GM23338 (cell line): ENCODE results near the gene PLCH2. TPM values are rescaled to one million over a fixed set of nuclear protein-coding genes. Genes with fewer than 3 reads are reported as not detected.

Experiments used
- ATAC-seq: fragments of 200-7000 bp; cut with Tn5 transposase; 3 replicates; pipeline ENCODE4 v1.9.1; 2020
- DNase-seq: peaks from one replicate; pipeline ENCODE4 v3.0.0-alpha.2; 2015; ENCODE audit warnings: low spot score
- H2AFZ ChIP-seq: fragments of 200-600 bp; sonication (generic); 2 replicates; pipeline ENCODE4 v1.8.0; 2016; ENCODE audit warnings: antibody characterized with exemption, mild to moderate bottlenecking, moderate library complexity
- H3F3A ChIP-seq: fragments of 200-600 bp; sonication (generic); replicated peaks from 2 replicates; pipeline ENCODE4 v1.8.0; 2017; ENCODE audit warnings: antibody characterized with exemption, mixed run types, low read depth
- H3K27ac ChIP-seq: fragments of 200-600 bp; sonication (generic); 2 replicates; pipeline ENCODE4 v1.6.1; 2016; ENCODE audit warnings: low read depth
- H3K27me3 ChIP-seq: fragments of 200-600 bp; sonication (generic); 2 replicates; pipeline ENCODE4 v1.8.0; 2016; ENCODE audit warnings: mild to moderate bottlenecking, mixed run types, moderate library complexity; ENCODE audit not compliant: insufficient read depth
- H3K36me3 ChIP-seq: fragments of 200-600 bp; sonication (generic); 2 replicates; pipeline ENCODE4 v1.8.0; 2016; ENCODE audit warnings: mild to moderate bottlenecking; ENCODE audit not compliant: insufficient read depth
- H3K4me1 ChIP-seq: fragments of 200-600 bp; sonication (generic); 2 replicates; pipeline ENCODE4 v1.8.0; 2016; ENCODE audit warnings: mild to moderate bottlenecking, moderate library complexity; ENCODE audit not compliant: insufficient read depth
- H3K4me2 ChIP-seq: fragments of 200-600 bp; sonication (generic); 2 replicates; pipeline ENCODE4 v1.7.1; 2017; ENCODE audit warnings: mixed run types
- H3K4me3 ChIP-seq: fragments of 200-600 bp; sonication (generic); 2 replicates; pipeline ENCODE4 v1.6.1; 2016; ENCODE audit warnings: mixed run types
- H3K79me2 ChIP-seq: fragments of 200-600 bp; sonication (generic); replicated peaks from 2 replicates; pipeline ENCODE4 v1.8.0; 2017; ENCODE audit warnings: mild to moderate bottlenecking; ENCODE audit not compliant: insufficient read depth
- H3K9me2 ChIP-seq: fragments of 200-600 bp; sonication (generic); 2 replicates; pipeline ENCODE4 v1.8.0; 2017; ENCODE audit not compliant: insufficient read depth
- H4K20me1 ChIP-seq: fragments of 200-600 bp; sonication (generic); replicated peaks from 2 replicates; pipeline ENCODE4 v1.8.0; 2017; ENCODE audit warnings: mild to moderate bottlenecking; ENCODE audit not compliant: insufficient read depth
- H3K27ac Mint-ChIP-seq: 2 replicates; pipeline ENCODE4 v1.8.0; 2020; ENCODE audit warnings: inconsistent platforms, mild to moderate bottlenecking, moderate library complexity, mixed read lengths
- H3K27me3 Mint-ChIP-seq: 3 replicates; pipeline ENCODE4 v1.8.0; 2022; ENCODE audit warnings: low read depth, mild to moderate bottlenecking, moderate library complexity, mixed read lengths, inconsistent platforms; ENCODE audit not compliant: insufficient read depth, poor library complexity
- H3K36me3 Mint-ChIP-seq: 3 replicates; pipeline ENCODE4 v1.8.0; 2021; ENCODE audit warnings: low read depth, mild to moderate bottlenecking, inconsistent platforms, moderate library complexity, mixed read lengths
- H3K4me1 Mint-ChIP-seq: 3 replicates; pipeline ENCODE4 v1.8.0; 2020; ENCODE audit warnings: mild to moderate bottlenecking, inconsistent platforms, mixed read lengths
- H3K4me3 Mint-ChIP-seq: 3 replicates; pipeline ENCODE4 v1.8.0; 2021; ENCODE audit warnings: moderate library complexity, mild to moderate bottlenecking, inconsistent platforms, mixed read lengths
- H3K9me3 Mint-ChIP-seq: 3 replicates; pipeline ENCODE4 v1.8.0; 2020; ENCODE audit warnings: moderate library complexity, mild to moderate bottlenecking, inconsistent platforms, mixed read lengths
- ZNF331 ChIP-seq: fragments of 250-450 bp; sonication (Bioruptor Pico); IDR thresholded peaks from 2 replicates; pipeline ENCODE4 v1.5.0; 2020; ENCODE audit warnings: low read depth, mild to moderate bottlenecking, moderate library complexity
- polyA plus RNA-seq: library from polyadenylated mRNA; unstranded; fragments of >200 nt; fragmentation: Nextera tagmentation; extraction: Ambion mirVana; gene quantifications from 2 replicates; pipeline ENCODE4 v1.2.1, GENCODE V29; 2016
- total RNA-seq: library from RNA; depleted of rRNA; stranded (reverse); fragments of >200 nt; shearing (Covaris generic); gene quantifications from 2 replicates; pipeline ENCODE4 v1.2.3, GENCODE V29; 2014
- TF ChIP-seq, protein P1 (sequence below): fragments of 250-450 bp; sonication (Bioruptor Pico); IDR thresholded peaks from 2 replicates; pipeline ENCODE4 v1.5.0; 2020; ENCODE audit warnings: mild to moderate bottlenecking, moderate library complexity

PLCH2 gene
- total and polyA plus RNA-seq, 2 experiments from 2014 or later: 0.31 TPM; not detected in 1

DNA sequence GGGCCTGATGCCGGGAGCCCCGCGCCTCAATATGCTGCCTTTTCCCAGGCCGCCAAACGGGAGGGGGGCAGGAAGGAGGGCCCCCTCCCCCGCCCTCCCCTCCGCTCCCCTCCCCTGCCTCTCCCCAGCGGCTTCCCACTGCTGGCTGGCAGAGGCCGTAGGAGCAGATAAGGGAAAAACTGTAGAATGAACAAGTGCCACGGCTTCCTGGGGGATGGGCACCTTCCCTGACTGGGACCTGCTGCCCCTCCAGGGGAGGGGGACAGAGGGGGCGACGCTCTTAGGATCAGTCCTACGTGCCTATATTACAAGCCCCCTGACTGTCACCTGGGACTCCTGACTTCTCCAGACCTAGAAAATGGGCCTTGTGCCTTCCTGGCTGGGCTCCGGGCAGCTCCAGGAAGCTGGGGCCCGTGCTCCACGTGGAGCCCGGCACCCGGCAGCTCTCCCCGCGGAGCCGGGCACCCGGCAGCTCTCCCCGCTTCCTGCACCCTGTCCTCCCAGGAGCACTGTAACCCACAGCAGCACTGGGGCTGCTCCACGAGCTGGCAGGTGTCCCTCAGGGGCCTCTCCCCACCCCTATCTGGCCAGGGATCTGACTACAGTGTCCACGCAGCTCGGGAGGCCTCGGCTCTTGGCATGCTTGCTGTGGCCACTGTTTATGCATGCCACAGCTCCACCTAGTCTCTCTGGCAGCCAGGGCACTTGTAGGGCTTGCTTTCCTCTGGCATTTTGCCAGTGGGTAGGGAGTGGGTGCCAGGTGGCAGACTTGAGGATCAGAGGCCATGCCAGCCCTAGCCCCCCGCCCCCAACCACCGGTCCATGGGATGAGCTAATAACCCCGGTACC, 54.6 kb downstream of the PLCH2 start (continued):
- TF ChIP-seq, protein P1, sequence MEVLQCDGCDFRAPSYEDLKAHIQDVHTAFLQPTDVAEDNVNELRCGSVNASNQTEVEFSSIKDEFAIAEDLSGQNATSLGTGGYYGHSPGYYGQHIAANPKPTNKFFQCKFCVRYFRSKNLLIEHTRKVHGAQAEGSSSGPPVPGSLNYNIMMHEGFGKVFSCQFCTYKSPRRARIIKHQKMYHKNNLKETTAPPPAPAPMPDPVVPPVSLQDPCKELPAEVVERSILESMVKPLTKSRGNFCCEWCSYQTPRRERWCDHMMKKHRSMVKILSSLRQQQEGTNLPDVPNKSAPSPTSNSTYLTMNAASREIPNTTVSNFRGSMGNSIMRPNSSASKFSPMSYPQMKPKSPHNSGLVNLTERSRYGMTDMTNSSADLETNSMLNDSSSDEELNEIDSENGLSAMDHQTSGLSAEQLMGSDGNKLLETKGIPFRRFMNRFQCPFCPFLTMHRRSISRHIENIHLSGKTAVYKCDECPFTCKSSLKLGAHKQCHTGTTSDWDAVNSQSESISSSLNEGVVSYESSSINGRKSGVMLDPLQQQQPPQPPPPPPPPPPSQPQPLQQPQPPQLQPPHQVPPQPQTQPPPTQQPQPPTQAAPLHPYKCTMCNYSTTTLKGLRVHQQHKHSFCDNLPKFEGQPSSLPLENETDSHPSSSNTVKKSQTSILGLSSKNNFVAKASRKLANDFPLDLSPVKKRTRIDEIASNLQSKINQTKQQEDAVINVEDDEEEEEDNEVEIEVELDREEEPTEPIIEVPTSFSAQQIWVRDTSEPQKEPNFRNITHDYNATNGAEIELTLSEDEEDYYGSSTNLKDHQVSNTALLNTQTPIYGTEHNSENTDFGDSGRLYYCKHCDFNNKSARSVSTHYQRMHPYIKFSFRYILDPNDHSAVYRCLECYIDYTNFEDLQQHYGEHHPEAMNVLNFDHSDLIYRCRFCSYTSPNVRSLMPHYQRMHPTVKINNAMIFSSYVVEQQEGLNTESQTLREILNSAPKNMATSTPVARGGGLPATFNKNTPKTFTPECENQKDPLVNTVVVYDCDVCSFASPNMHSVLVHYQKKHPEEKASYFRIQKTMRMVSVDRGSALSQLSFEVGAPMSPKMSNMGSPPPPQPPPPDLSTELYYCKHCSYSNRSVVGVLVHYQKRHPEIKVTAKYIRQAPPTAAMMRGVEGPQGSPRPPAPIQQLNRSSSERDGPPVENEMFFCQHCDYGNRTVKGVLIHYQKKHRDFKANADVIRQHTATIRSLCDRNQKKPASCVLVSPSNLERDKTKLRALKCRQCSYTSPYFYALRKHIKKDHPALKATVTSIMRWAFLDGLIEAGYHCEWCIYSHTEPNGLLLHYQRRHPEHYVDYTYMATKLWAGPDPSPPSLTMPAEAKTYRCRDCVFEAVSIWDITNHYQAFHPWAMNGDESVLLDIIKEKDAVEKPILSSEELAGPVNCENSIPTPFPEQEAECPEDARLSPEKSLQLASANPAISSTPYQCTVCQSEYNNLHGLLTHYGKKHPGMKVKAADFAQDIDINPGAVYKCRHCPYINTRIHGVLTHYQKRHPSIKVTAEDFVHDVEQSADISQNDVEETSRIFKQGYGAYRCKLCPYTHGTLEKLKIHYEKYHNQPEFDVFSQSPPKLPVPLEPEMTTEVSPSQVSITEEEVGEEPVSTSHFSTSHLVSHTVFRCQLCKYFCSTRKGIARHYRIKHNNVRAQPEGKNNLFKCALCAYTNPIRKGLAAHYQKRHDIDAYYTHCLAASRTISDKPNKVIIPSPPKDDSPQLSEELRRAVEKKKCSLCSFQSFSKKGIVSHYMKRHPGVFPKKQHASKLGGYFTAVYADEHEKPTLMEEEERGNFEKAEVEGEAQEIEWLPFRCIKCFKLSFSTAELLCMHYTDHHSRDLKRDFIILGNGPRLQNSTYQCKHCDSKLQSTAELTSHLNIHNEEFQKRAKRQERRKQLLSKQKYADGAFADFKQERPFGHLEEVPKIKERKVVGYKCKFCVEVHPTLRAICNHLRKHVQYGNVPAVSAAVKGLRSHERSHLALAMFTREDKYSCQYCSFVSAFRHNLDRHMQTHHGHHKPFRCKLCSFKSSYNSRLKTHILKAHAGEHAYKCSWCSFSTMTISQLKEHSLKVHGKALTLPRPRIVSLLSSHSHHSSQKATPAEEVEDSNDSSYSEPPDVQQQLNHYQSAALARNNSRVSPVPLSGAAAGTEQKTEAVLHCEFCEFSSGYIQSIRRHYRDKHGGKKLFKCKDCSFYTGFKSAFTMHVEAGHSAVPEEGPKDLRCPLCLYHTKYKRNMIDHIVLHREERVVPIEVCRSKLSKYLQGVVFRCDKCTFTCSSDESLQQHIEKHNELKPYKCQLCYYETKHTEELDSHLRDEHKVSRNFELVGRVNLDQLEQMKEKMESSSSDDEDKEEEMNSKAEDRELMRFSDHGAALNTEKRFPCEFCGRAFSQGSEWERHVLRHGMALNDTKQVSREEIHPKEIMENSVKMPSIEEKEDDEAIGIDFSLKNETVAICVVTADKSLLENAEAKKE: no peak

- H3K79me2 ChIP-seq: no peaks in the 10 kb centered on the region
- no peak overlapping the region for H3K27ac ChIP-seq
- H3K4me2 ChIP-seq: no peak overlapping the region
- H3K27ac Mint-ChIP-seq: no peak overlapping the region
- H3K4me1 Mint-ChIP-seq: peaks cover 18% of the 10 kb centered on the region
- peaks cover 57% of the 10 kb centered on the region for H3K27me3 ChIP-seq
- no peaks in the 10 kb centered on the region for H3K36me3 Mint-ChIP-seq
- no peak overlapping the region for H3K4me3 ChIP-seq
- H3K9me2 ChIP-seq: no peaks in the 10 kb centered on the region
- peaks cover 55% of the 10 kb centered on the region for H3K27me3 Mint-ChIP-seq
- ATAC-seq: no peak
- no peaks in the 10 kb centered on the region for H3K9me3 Mint-ChIP-seq
- no peak for DNase-seq
- H3K4me1 ChIP-seq: peaks cover 9% of the 10 kb centered on the region
- no peaks in the 10 kb centered on the region for H3F3A ChIP-seq
- H3K4me3 Mint-ChIP-seq: no peak overlapping the region
- H4K20me1 ChIP-seq: no peaks in the 10 kb centered on the region
- no peak overlapping the region for H2AFZ ChIP-seq
- H3K36me3 ChIP-seq: no peaks in the 10 kb centered on the region
- TF ChIP-seq ZNF331 (CRISPR knock-in tag): no peak
Measured at GRCh38 chr1:2532485-2533160, 56.5 kb downstream of the PLCH2 start.
